B cell (primary cell): ENCODE data around the gene IL12RB1. TPM values are rescaled to one million over a fixed set of nuclear protein-coding genes. Genes with fewer than 3 reads are reported as not detected.

Experiments
- ATAC-seq: fragments of 200-7000 bp; cut with Tn5 transposase; one replicate; pipeline ENCODE4 v1.10.0; 2021; ENCODE audit warnings: low read depth, mild to moderate bottlenecking, moderate number of reproducible peaks, moderate library complexity
- CTCF ChIA-PET: fragments of 350-600 bp; sonication (Branson Sonifier 250); formaldehyde crosslinking; loops from one replicate; lab custom pipeline; 2021; ENCODE audit warnings: antibody characterized with exemption, inconsistent platforms; lab: Charles Lee
- POLR2A ChIA-PET: fragments of 350-600 bp; sonication (Branson Sonifier 250); formaldehyde crosslinking; loops from one replicate; lab custom pipeline; 2021; ENCODE audit warnings: antibody characterized with exemption; lab: Charles Lee
- DNase-seq: peaks from one replicate; pipeline ENCODE4 v3.0.0; 2013
- H2AFZ ChIP-seq: 2 replicates; pipeline ENCODE4 v1.6.1; 2012; ENCODE audit warnings: mild to moderate bottlenecking, low read depth, low read length; ENCODE audit not compliant: insufficient read depth, poor library complexity, severe bottlenecking
- H3K27ac ChIP-seq, 2 donors: 1 replicate in 1 of 2; 2 replicates in 1 of 2; pipeline ENCODE4 v1.5.1; 2012 to 2013; ENCODE audit warnings: low read length in 2 of 2, mild to moderate bottlenecking in 2 of 2, moderate library complexity in 1 of 2
- H3K27me3 ChIP-seq, 4 experiments: fragments of 200-600 bp in 1 of 4; sonication (generic) in 1 of 4; replicated peaks in 1 of 4; 1 replicate in 2 of 4; 2 replicates in 2 of 4; pipeline versions ENCODE4 v1.6.1 to v1.7.0; 2013 to 2016; ENCODE audit warnings: low read length in 3 of 4, mild to moderate bottlenecking in 2 of 4, mixed read lengths in 1 of 4, moderate library complexity in 1 of 4; ENCODE audit not compliant: insufficient read depth in 4 of 4, control insufficient read depth in 3 of 4; ENCODE audit errors: control extremely low read depth in 1 of 4
- H3K36me3 ChIP-seq, 2 experiments: replicated peaks in 1 of 2; 1 replicate in 1 of 2; 2 replicates in 1 of 2; pipeline versions ENCODE4 v1.6.1 to v1.7.1; 2013; ENCODE audit warnings: low read length in 1 of 2; ENCODE audit not compliant: insufficient read depth in 2 of 2, control insufficient read depth in 1 of 2; ENCODE audit errors: control extremely low read depth in 1 of 2, extremely low read depth in 1 of 2
- H3K4me1 ChIP-seq, 2 donors: fragments of 200-600 bp in 1 of 2; sonication (generic) in 1 of 2; 1 replicate in 1 of 2; 2 replicates in 1 of 2; pipeline versions ENCODE4 v1.5.1 to v1.6.1; 2013 to 2017; ENCODE audit warnings: low read length in 2 of 2; ENCODE audit not compliant: control insufficient read depth in 2 of 2, insufficient read depth in 2 of 2
- H3K4me2 ChIP-seq: replicated peaks from 2 replicates; pipeline ENCODE3; 2012; ENCODE audit warnings: mild to moderate bottlenecking, low read depth, low read length; ENCODE audit not compliant: poor library complexity, severe bottlenecking
- H3K4me3 ChIP-seq, 5 experiments: fragments of 200-600 bp in 1 of 5; sonication (generic) in 1 of 5; 1 replicate in 3 of 5; 2 replicates in 2 of 5; pipeline versions ENCODE4 v1.5.1 to v1.7.0; 2011 to 2016; ENCODE audit warnings: low read length in 4 of 5, mild to moderate bottlenecking in 4 of 5, low read depth in 2 of 5, control low read depth in 1 of 5, moderate library complexity in 1 of 5; ENCODE audit not compliant: insufficient read depth in 1 of 5; ENCODE audit errors: control extremely low read depth in 1 of 5, extremely low read depth in 1 of 5
- H3K79me2 ChIP-seq: fragments of 200-600 bp; sonication (generic); one replicate; pipeline ENCODE4 v1.6.0; 2016; ENCODE audit warnings: low read length; ENCODE audit not compliant: control insufficient read depth, insufficient read depth
- H3K9ac ChIP-seq: fragments of 200-600 bp; sonication (generic); 2 replicates; pipeline ENCODE4 v1.6.1; 2017; ENCODE audit warnings: mild to moderate bottlenecking, low read length, moderate library complexity
- H3K9me3 ChIP-seq, 3 donors: one replicate each; pipeline versions ENCODE4 v1.6.1 to v1.7.1; 2013; ENCODE audit warnings: low read length in 2 of 3; ENCODE audit not compliant: control insufficient read depth in 2 of 3, insufficient read depth in 1 of 3; ENCODE audit errors: control extremely low read depth in 1 of 3
- H4K20me1 ChIP-seq: 2 replicates; pipeline ENCODE4 v1.6.0; 2012; ENCODE audit warnings: mild to moderate bottlenecking, low read length; ENCODE audit not compliant: insufficient read depth, control insufficient read depth, poor library complexity, severe bottlenecking
- H3K27ac Mint-ChIP-seq: one replicate; pipeline ENCODE4 v1.8.0; 2021; ENCODE audit warnings: mixed read lengths
- H3K27me3 Mint-ChIP-seq: one replicate; pipeline ENCODE4 v1.8.0; 2021; ENCODE audit warnings: mixed read lengths
- H3K4me1 Mint-ChIP-seq: one replicate; pipeline ENCODE4 v1.8.0; 2021; ENCODE audit warnings: mixed read lengths
- H3K4me3 Mint-ChIP-seq: one replicate; pipeline ENCODE4 v1.8.0; 2021; ENCODE audit warnings: mixed read lengths
- H3K9me3 Mint-ChIP-seq: one replicate; pipeline ENCODE4 v1.8.0; 2022; ENCODE audit warnings: mixed read lengths; ENCODE audit not compliant: insufficient read depth
- EZH2 ChIP-seq: IDR thresholded peaks from 2 replicates; pipeline ENCODE4 v1.6.1; 2012; ENCODE audit warnings: borderline replicate concordance, low read depth, mild to moderate bottlenecking, moderate library complexity, low read length; ENCODE audit not compliant: insufficient read depth, poor library complexity, severe bottlenecking
- WGBS: methylation state at CpG from one replicate; pipeline ENCODE4 v1.1.5; 2013; ENCODE audit warnings: missing lambda C conversion rate; ENCODE audit not compliant: insufficient coverage; 5-methylcytosine and 5-hydroxymethylcytosine counted together
- intact Hi-C: fragments of 100-400 bp; cut with micrococcal nuclease; formaldehyde crosslinking; loops from one replicate; pipeline ENCODE4 v1.10.0; 2022
- polyA plus RNA-seq: library from polyadenylated mRNA; depleted of rRNA; stranded (reverse); fragments of >200 nt; gene quantifications from 2 replicates; pipeline ENCODE4 v1.2.3, GENCODE V29; 2012
- total RNA-seq, 2 donors: library from RNA; stranded (reverse); fragments of 120-200 nt in 1 of 2; gene quantifications; 1 replicate in 1 of 2; 2 replicates in 1 of 2; pipeline versions ENCODE4 v1.2.3 to v1.2.4, GENCODE V29; 2013 to 2022
- TF ChIP-seq, protein P1 (sequence below): fragments of 200-600 bp; IDR thresholded peaks from one replicate; pipeline ENCODE4 v1.8.0; 2022; ENCODE audit warnings: antibody characterized with exemption, mild to moderate bottlenecking

IL12RB1 gene
- total and polyA plus RNA-seq, 2 donors (not counting 1 experiment from before 2014, with no cell fraction given) = 18.8 to 24.5 TPM

DNA sequence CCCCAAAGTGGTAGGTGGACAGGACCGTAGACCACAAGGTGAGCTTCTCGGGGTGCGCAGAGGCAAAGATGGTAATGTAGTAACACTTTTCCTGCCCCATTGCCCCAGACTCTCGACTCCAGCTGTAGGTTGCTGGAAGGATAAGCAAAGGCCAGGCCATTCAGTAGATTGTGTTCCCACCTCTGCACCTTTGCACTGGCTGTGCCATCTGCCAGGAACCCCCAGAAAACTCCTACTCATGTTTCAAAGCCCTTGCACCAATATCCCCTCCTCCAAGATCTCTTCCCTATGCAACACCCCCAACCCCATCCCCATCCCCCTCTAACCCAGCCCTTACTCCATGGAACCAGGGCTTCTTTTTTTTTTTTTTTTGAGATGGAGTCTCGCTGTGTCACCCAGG lies 18.3 kb downstream of the IL12RB1 start:
- no peak for ATAC-seq
- peaks cover 4% of the 10 kb centered on the region for H3K4me1 Mint-ChIP-seq
- CTCF ChIA-PET = no interaction called here
- Histone ChIP-seq H3K9me3 (no peaks in the 10 kb centered on the region), H3K4me2 (no peak overlapping the region), H3K27me3 (no peaks in the 10 kb centered on the region), H3K9ac (no peak overlapping the region), H2AFZ (no peak overlapping the region), H3K4me3 (no peak overlapping the region), H3K4me1 (no peaks in the 10 kb centered on the region), H3K36me3 (peaks cover 0 to 24% of the 10 kb centered on the region in 2 experiments), H3K79me2 (no peaks in the 10 kb centered on the region), H3K27ac (no peak overlapping the region), H4K20me1 (no peaks in the 10 kb centered on the region)
- H3K9me3 Mint-ChIP-seq = no peaks in the 10 kb centered on the region
- H3K4me3 Mint-ChIP-seq = no peak overlapping the region
- no peak for TF ChIP-seq EZH2
- TF ChIP-seq, protein P1, sequence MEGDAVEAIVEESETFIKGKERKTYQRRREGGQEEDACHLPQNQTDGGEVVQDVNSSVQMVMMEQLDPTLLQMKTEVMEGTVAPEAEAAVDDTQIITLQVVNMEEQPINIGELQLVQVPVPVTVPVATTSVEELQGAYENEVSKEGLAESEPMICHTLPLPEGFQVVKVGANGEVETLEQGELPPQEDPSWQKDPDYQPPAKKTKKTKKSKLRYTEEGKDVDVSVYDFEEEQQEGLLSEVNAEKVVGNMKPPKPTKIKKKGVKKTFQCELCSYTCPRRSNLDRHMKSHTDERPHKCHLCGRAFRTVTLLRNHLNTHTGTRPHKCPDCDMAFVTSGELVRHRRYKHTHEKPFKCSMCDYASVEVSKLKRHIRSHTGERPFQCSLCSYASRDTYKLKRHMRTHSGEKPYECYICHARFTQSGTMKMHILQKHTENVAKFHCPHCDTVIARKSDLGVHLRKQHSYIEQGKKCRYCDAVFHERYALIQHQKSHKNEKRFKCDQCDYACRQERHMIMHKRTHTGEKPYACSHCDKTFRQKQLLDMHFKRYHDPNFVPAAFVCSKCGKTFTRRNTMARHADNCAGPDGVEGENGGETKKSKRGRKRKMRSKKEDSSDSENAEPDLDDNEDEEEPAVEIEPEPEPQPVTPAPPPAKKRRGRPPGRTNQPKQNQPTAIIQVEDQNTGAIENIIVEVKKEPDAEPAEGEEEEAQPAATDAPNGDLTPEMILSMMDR = no peak
- no peaks in the 10 kb centered on the region for H3K27me3 Mint-ChIP-seq
- POLR2A ChIA-PET = no interaction called here
- intact Hi-C loops = no loop called here
- 100% methylated on average over 3 of the region's 5 CpGs for WGBS
- H3K27ac Mint-ChIP-seq = no peak overlapping the region
- no peak for DNase-seq

DNA sequence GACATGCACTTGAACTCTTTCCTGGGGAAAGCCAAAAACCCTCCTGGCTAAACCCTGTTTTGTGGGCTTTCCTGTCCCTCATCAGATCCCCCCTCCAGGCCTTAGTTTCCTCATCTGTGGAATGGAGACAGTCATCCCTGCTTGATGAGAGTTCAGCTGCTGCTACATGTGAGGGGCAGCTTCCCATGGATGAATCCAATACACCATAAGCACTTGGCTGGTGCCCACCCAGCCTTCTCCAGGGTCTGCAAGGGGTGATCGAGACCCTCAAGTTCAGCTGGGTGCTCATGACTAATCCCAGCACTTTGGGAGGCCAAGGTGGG lies 21.6 kb downstream of the IL12RB1 start:
- no peaks in the 10 kb centered on the region for H3K9me3 Mint-ChIP-seq
- no peak for TF ChIP-seq EZH2
- no peak for ATAC-seq
- ChIA-PET POLR2A (interaction anchor here (0.6 to 1.2 kb wide), 2 partner anchors 12 to 41 kb away, joined by 5 to 6 read pairs; no protein-coding TSS in a partner anchor), CTCF (interaction anchor here (12.1 kb wide), 1 partner anchor 60 kb away, joined by 345 read pairs; the partner anchor contains the start of gene ARRDC2)
- H3K27me3 ChIP-seq = no peaks in the 10 kb centered on the region
- no peaks in the 10 kb centered on the region for H3K79me2 ChIP-seq
- no peak overlapping the region for H3K9ac ChIP-seq
- H3K4me3 ChIP-seq = no peak overlapping the region
- no peaks in the 10 kb centered on the region for H3K4me1 ChIP-seq
- intact Hi-C loops = no loop called here
- H3K9me3 ChIP-seq = no peaks in the 10 kb centered on the region
- no peak for DNase-seq
- no peak overlapping the region for H3K27ac Mint-ChIP-seq
- H2AFZ ChIP-seq = no peak overlapping the region
- H3K27me3 Mint-ChIP-seq = no peaks in the 10 kb centered on the region
- H4K20me1 ChIP-seq = no peaks in the 10 kb centered on the region
- no peak overlapping the region for H3K4me2 ChIP-seq
- no peak overlapping the region for H3K27ac ChIP-seq
- no CpG with 5 or more reads among the region's 1 CpG for WGBS
- no peak overlapping the region for H3K4me3 Mint-ChIP-seq
- peaks cover 6% of the 10 kb centered on the region for H3K4me1 Mint-ChIP-seq
- H3K36me3 ChIP-seq = peaks cover 0 to 5% of the 10 kb centered on the region in 2 experiments
